H9 (cell line): Measurements from ENCODE around the gene TNFRSF1B. TPM values are rescaled to one million over a fixed set of nuclear protein-coding genes. Genes with fewer than 3 reads are reported as not detected.

Experiments
- DNase-seq: peaks from one replicate; pipeline ENCODE4 v3.0.0-alpha.2; 2017
- H2AFZ ChIP-seq: one replicate; pipeline ENCODE4 v1.6.1; 2013; ENCODE audit warnings: mild to moderate bottlenecking, low read length, control low read depth, moderate library complexity
- H2AK5ac ChIP-seq: 2 replicates; pipeline ENCODE4 v1.6.1; 2013; ENCODE audit warnings: low read length, control low read depth, mixed read lengths; ENCODE audit not compliant: insufficient read length
- H2BK120ac ChIP-seq: one replicate; pipeline ENCODE4 v1.6.1; 2013; ENCODE audit warnings: low read depth, mild to moderate bottlenecking, low read length, control low read depth, inconsistent platforms; ENCODE audit not compliant: poor library complexity, severe bottlenecking
- H2BK12ac ChIP-seq: 2 replicates; pipeline ENCODE4 v1.6.1; 2013; ENCODE audit warnings: low read length, control low read depth, mixed read lengths, low read depth; ENCODE audit not compliant: insufficient read length
- H2BK15ac ChIP-seq: 2 replicates; pipeline ENCODE4 v1.6.1; 2013; ENCODE audit warnings: low read depth, low read length, control low read depth
- H2BK20ac ChIP-seq: one replicate; pipeline ENCODE4 v1.6.1; 2013; ENCODE audit warnings: low read depth, mild to moderate bottlenecking, low read length, control low read depth, inconsistent platforms; ENCODE audit not compliant: poor library complexity, severe bottlenecking
- H2BK5ac ChIP-seq: 2 replicates; pipeline ENCODE4 v1.6.1; 2013; ENCODE audit warnings: low read length, control low read depth, mixed read lengths; ENCODE audit not compliant: insufficient read length
- H3K14ac ChIP-seq: 2 replicates; pipeline ENCODE4 v1.6.1; 2013; ENCODE audit warnings: low read length, control low read depth; ENCODE audit not compliant: insufficient read depth
- H3K18ac ChIP-seq: 2 replicates; pipeline ENCODE4 v1.6.1; 2013; ENCODE audit warnings: low read depth, mild to moderate bottlenecking, mixed read lengths, low read length, control low read depth; ENCODE audit not compliant: insufficient read length
- H3K23ac ChIP-seq: 2 replicates; pipeline ENCODE4 v1.6.1; 2013; ENCODE audit warnings: low read length, control low read depth, mixed read lengths, low read depth; ENCODE audit not compliant: insufficient read length
- H3K23me2 ChIP-seq: 2 replicates; pipeline ENCODE4 v1.6.1; 2013; ENCODE audit warnings: low read depth, mild to moderate bottlenecking, mixed read lengths, low read length, control low read depth; ENCODE audit not compliant: insufficient read length, poor library complexity, severe bottlenecking
- H3K27ac ChIP-seq: 2 replicates; pipeline ENCODE4 v1.5.1; 2013; ENCODE audit warnings: low read length, control low read depth, mixed read lengths, low read depth; ENCODE audit not compliant: insufficient read length
- H3K27me3 ChIP-seq: 2 replicates; pipeline ENCODE4 v1.6.1; 2013; ENCODE audit warnings: low read length, control low read depth, inconsistent platforms; ENCODE audit not compliant: insufficient read depth
- H3K4ac ChIP-seq: 2 replicates; pipeline ENCODE4 v1.6.1; 2013; ENCODE audit warnings: low read depth, mild to moderate bottlenecking, control low read depth, inconsistent platforms, low read length, moderate library complexity
- H3K4me1 ChIP-seq: 2 replicates; pipeline ENCODE4 v1.6.1; 2013; ENCODE audit warnings: low read length, control low read depth, inconsistent platforms; ENCODE audit not compliant: insufficient read depth
- H3K4me2 ChIP-seq: 2 replicates; pipeline ENCODE4 v1.6.1; 2013; ENCODE audit warnings: low read length, control low read depth, mixed read lengths; ENCODE audit not compliant: insufficient read length, insufficient read depth
- H3K56ac ChIP-seq: 2 replicates; pipeline ENCODE4 v1.6.1; 2013; ENCODE audit warnings: low read depth, mild to moderate bottlenecking, mixed read lengths, low read length, control low read depth; ENCODE audit not compliant: insufficient read length
- H3K79me1 ChIP-seq: 2 replicates; pipeline ENCODE4 v1.6.1; 2013; ENCODE audit warnings: low read depth, mild to moderate bottlenecking, moderate library complexity, low read length, control low read depth, inconsistent platforms; ENCODE audit not compliant: insufficient read depth, poor library complexity, severe bottlenecking
- H3K79me2 ChIP-seq: 2 replicates; pipeline ENCODE4 v1.6.1; 2013; ENCODE audit warnings: low read length, control low read depth, inconsistent platforms; ENCODE audit not compliant: insufficient read depth
- H3K9ac ChIP-seq: 2 replicates; pipeline ENCODE4 v1.6.1; 2013; ENCODE audit warnings: low read length, control low read depth, mixed read lengths; ENCODE audit not compliant: insufficient read length; ENCODE audit errors: extremely low read depth
- H3K9me3 ChIP-seq: one replicate; pipeline ENCODE4 v1.6.1; 2013; ENCODE audit warnings: low read depth, low read length, inconsistent platforms; ENCODE audit not compliant: control insufficient read depth
- H3T11ph ChIP-seq: one replicate; pipeline ENCODE4 v1.6.1; 2013; ENCODE audit warnings: mild to moderate bottlenecking, low read length, control low read depth, inconsistent platforms
- H4K20me1 ChIP-seq: one replicate; pipeline ENCODE4 v1.6.1; 2013; ENCODE audit not compliant: control insufficient read depth, insufficient read length, insufficient read depth
- H4K5ac ChIP-seq: 2 replicates; pipeline ENCODE4 v1.6.1; 2013; ENCODE audit warnings: low read depth, mild to moderate bottlenecking, mixed read lengths, low read length, control low read depth; ENCODE audit not compliant: insufficient read length
- H4K8ac ChIP-seq: replicated peaks from 2 replicates; pipeline ENCODE4 v1.6.1; 2013; ENCODE audit warnings: low read length, control low read depth, mixed read lengths, low read depth; ENCODE audit not compliant: insufficient read length
- H4K91ac ChIP-seq: 2 replicates; pipeline ENCODE4 v1.6.1; 2013; ENCODE audit warnings: low read depth, mild to moderate bottlenecking, moderate library complexity, mixed read lengths, low read length, control low read depth; ENCODE audit not compliant: insufficient read length
- H3K27ac Mint-ChIP-seq, 3 experiments: 2 replicates in 2 of 3; 3 replicates in 1 of 3; pipeline ENCODE4 v1.8.0; 2020 to 2021; ENCODE audit warnings: mixed read lengths in 3 of 3, mild to moderate bottlenecking in 1 of 3, moderate library complexity in 1 of 3
- H3K27me3 Mint-ChIP-seq: 2 replicates; pipeline ENCODE4 v1.8.0; 2021; ENCODE audit warnings: low read depth, mild to moderate bottlenecking, moderate library complexity, mixed read lengths
- H3K36me3 Mint-ChIP-seq, 3 experiments: 2 replicates in 2 of 3; 3 replicates in 1 of 3; pipeline ENCODE4 v1.8.0; 2020 to 2021; ENCODE audit warnings: low read depth in 3 of 3, mixed read lengths in 3 of 3; ENCODE audit not compliant: insufficient read depth in 1 of 3
- H3K4me1 Mint-ChIP-seq, 2 experiments: 2 replicates each; pipeline ENCODE4 v1.8.0; 2020; ENCODE audit warnings: mixed read lengths in 2 of 2
- H3K4me3 Mint-ChIP-seq, 2 experiments: 2 replicates in 1 of 2; 3 replicates in 1 of 2; pipeline ENCODE4 v1.8.0; 2020 to 2021; ENCODE audit warnings: mild to moderate bottlenecking in 2 of 2, mixed read lengths in 2 of 2, moderate library complexity in 1 of 2
- H3K9me3 Mint-ChIP-seq, 2 experiments: 2 replicates in 1 of 2; 3 replicates in 1 of 2; pipeline ENCODE4 v1.8.0; 2020; ENCODE audit warnings: mild to moderate bottlenecking in 2 of 2, mixed read lengths in 2 of 2, moderate library complexity in 1 of 2
- WGBS: extraction: QIAGEN DNeasy Blood & Tissue Kit; methylation state at CpG from one replicate; pipeline ENCODE4 v1.1.7; 2013; ENCODE audit warnings: missing lambda C conversion rate, low lambda C conversion rate, mixed read lengths; ENCODE audit not compliant: insufficient read length; ENCODE audit errors: extremely low coverage; 5-methylcytosine and 5-hydroxymethylcytosine counted together
- total RNA-seq: library from RNA; stranded (reverse); gene quantifications from 2 replicates; pipeline ENCODE4 v1.2.1, GENCODE V29; 2021
- TF ChIP-seq, protein P1 (sequence below): fragments of 200-600 bp; sonication (generic); conservative IDR thresholded peaks from 3 replicates; pipeline ENCODE4 v1.8.0; 2021; ENCODE audit warnings: antibody characterized with exemption, mild to moderate bottlenecking

TNFRSF1B gene
- total RNA-seq, 1 experiment from 2014 or later: 0.57 TPM

DNA sequence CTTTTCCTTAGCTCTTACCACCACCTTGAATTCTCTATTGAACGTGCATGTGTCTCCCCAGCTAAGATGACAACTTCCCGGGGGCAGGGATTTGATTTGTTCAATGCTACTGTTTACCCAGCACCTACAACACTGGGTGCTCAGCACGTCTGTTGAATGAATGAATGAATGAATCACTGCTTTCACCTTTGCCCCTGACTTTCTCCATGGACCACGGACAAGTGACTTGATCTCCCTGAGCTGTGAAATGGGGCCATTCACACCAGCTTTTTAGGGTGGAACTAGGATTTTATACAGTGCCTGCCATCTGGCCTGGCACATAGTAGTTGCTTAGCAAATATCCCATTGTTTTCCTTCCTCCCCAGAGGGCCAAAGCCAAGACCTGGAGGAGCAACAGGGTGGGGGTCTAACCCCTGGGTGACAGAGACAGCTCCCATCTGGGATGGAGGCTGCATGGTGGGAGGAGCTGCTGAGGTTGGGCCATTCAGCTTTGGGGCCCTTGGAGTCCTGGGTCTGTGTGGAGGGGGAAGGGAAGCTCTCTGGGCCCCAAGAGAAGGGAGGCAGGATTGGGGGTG lies 15.7 kb downstream of the TNFRSF1B start:
- Histone ChIP-seq H3K4ac (no peak overlapping the region), H2BK20ac (no peak overlapping the region), H2BK15ac (no peak overlapping the region), H3K56ac (no peak overlapping the region), H2AFZ (no peak overlapping the region), H3K23me2 (no peaks in the 10 kb centered on the region), H3T11ph (no peak overlapping the region), H4K20me1 (no peaks in the 10 kb centered on the region), H2BK12ac (no peak overlapping the region), H3K27ac (no peak overlapping the region), H3K79me2 (no peaks in the 10 kb centered on the region), H3K18ac (no peak overlapping the region), H4K5ac (no peak overlapping the region), H3K9me3 (no peaks in the 10 kb centered on the region), H3K4me2 (no peak overlapping the region), H3K27me3 (no peaks in the 10 kb centered on the region), H4K8ac (no peak overlapping the region), H2BK120ac (no peak overlapping the region), H2BK5ac (no peak overlapping the region), H3K14ac (no peak overlapping the region), H4K91ac (no peak overlapping the region), H3K79me1 (no peaks in the 10 kb centered on the region), H3K23ac (no peak overlapping the region), H3K9ac (no peak overlapping the region), H3K4me1 (no peaks in the 10 kb centered on the region; the same call in 1 of the 2 replicates), H2AK5ac (no peak overlapping the region)
- H3K4me3 Mint-ChIP-seq: no peak overlapping the region
- H3K27me3 Mint-ChIP-seq: peaks cover 4% of the 10 kb centered on the region
- TF ChIP-seq, protein P1, sequence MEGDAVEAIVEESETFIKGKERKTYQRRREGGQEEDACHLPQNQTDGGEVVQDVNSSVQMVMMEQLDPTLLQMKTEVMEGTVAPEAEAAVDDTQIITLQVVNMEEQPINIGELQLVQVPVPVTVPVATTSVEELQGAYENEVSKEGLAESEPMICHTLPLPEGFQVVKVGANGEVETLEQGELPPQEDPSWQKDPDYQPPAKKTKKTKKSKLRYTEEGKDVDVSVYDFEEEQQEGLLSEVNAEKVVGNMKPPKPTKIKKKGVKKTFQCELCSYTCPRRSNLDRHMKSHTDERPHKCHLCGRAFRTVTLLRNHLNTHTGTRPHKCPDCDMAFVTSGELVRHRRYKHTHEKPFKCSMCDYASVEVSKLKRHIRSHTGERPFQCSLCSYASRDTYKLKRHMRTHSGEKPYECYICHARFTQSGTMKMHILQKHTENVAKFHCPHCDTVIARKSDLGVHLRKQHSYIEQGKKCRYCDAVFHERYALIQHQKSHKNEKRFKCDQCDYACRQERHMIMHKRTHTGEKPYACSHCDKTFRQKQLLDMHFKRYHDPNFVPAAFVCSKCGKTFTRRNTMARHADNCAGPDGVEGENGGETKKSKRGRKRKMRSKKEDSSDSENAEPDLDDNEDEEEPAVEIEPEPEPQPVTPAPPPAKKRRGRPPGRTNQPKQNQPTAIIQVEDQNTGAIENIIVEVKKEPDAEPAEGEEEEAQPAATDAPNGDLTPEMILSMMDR: no peak
- DNase-seq: no peak
- peaks cover 17 to 36% of the 10 kb centered on the region in 2 experiments for H3K4me1 Mint-ChIP-seq
- H3K27ac Mint-ChIP-seq: no peak overlapping the region
- peaks cover 0 to 4% of the 10 kb centered on the region in 2 experiments; a peak in 4 of 5 replicates for H3K9me3 Mint-ChIP-seq
- peaks cover 0 to 5% (median 1%) of the 10 kb centered on the region in 3 experiments; a peak in 2 of 7 replicates for H3K36me3 Mint-ChIP-seq
- WGBS: no CpG with 5 or more reads among the region's 4 CpGs
